Mammary epithelial cell (primary cell): ENCODE measurements around the gene TNFRSF6B.

ENCODE experiments used
- CTCF ChIP-seq, 2 donors: IDR thresholded peaks in 1 of 2; conservative IDR thresholded peaks in 1 of 2; 2 replicates each; pipeline ENCODE4 v1.5.1; 2011 to 2012; ENCODE audit warnings: inconsistent platforms in 2 of 2, low read length in 2 of 2, mild to moderate bottlenecking in 2 of 2, control low read depth in 1 of 2, low read depth in 1 of 2; ENCODE audit not compliant: insufficient read depth in 1 of 2; ENCODE audit errors: extremely low read depth in 1 of 2
- EZH2 ChIP-seq: IDR thresholded peaks from 2 replicates; pipeline ENCODE4 v1.6.1; 2012; ENCODE audit warnings: low read length, inconsistent platforms, borderline replicate concordance

- TF ChIP-seq CTCF (conservative IDR thresholded peaks at IDR 0.05 in 1 of 2, IDR thresholded peaks at IDR 0.05 in 1 of 2; ENCODE audit: extremely low read depth in 1 of 2, insufficient read depth in 1 of 2, low read depth in 1 of 2, low read length in 2 of 2) (no peak), EZH2 (no peak)
Observed at GRCh38 chr20:63693733-63694583, 2.5 kb upstream of the TNFRSF6B start.
